Glutamatergic neuron (in vitro differentiated cells): ENCODE measurements around the gene GALNT9. TPM values are rescaled to one million over a fixed set of nuclear protein-coding genes. Genes with fewer than 3 reads are reported as not detected.

ENCODE experiments used
- DNase-seq: peaks from one replicate; pipeline ENCODE4 v3.0.0; 2022
- H3K27ac Mint-ChIP-seq: one replicate; pipeline ENCODE4 v1.8.0; 2020; ENCODE audit warnings: mild to moderate bottlenecking, mixed read lengths, inconsistent platforms; ENCODE audit not compliant: unreplicated experiment
- H3K27me3 Mint-ChIP-seq: one replicate; pipeline ENCODE4 v1.8.0; 2020; ENCODE audit warnings: mild to moderate bottlenecking, moderate library complexity, mixed read lengths, inconsistent platforms; ENCODE audit not compliant: unreplicated experiment
- H3K36me3 Mint-ChIP-seq: one replicate; pipeline ENCODE4 v1.8.0; 2020; ENCODE audit warnings: mild to moderate bottlenecking, mixed read lengths, inconsistent platforms; ENCODE audit not compliant: unreplicated experiment
- H3K4me1 Mint-ChIP-seq: one replicate; pipeline ENCODE4 v1.8.0; 2020; ENCODE audit warnings: mild to moderate bottlenecking, low read depth, mixed read lengths, inconsistent platforms; ENCODE audit not compliant: unreplicated experiment
- H3K4me3 Mint-ChIP-seq: one replicate; pipeline ENCODE4 v1.8.0; 2020; ENCODE audit warnings: mild to moderate bottlenecking, mixed read lengths, inconsistent platforms; ENCODE audit not compliant: unreplicated experiment
- H3K9me3 Mint-ChIP-seq: one replicate; pipeline ENCODE4 v1.8.0; 2020; ENCODE audit warnings: mild to moderate bottlenecking, moderate library complexity, mixed read lengths, inconsistent platforms; ENCODE audit not compliant: unreplicated experiment
- CTCF ChIP-seq: fragments of 200-600 bp; sonication (generic); IDR thresholded peaks from one replicate; pipeline ENCODE4 v1.5.0; 2021; ENCODE audit not compliant: partially characterized antibody, unreplicated experiment
- total RNA-seq: library from RNA; stranded (reverse); fragmentation: NEBNext Ultra II Directional; extraction: Animal tissue kit (Norgen Biotek cat#: 25700); gene quantifications from one replicate; pipeline ENCODE4 v1.2.1, GENCODE V29; 2021; ENCODE audit not compliant: unreplicated experiment

Gene GALNT9
- total RNA-seq, 1 donor from 2014 or later, result 13.7 TPM

- TF ChIP-seq CTCF, result no peak
- Mint-ChIP-seq H3K4me3 (no peak overlapping the region), H3K9me3 (peaks cover 3% of the 10 kb centered on the region), H3K4me1 (peaks cover 7% of the 10 kb centered on the region), H3K27me3 (peaks cover 5% of the 10 kb centered on the region), H3K27ac (no peak overlapping the region), H3K36me3 (no peaks in the 10 kb centered on the region)
- DNase-seq, result no peak
Observed at GRCh38 chr12:132174839-132175490, 154.4 kb downstream of the GALNT9 start.

GRCh38 chr12:132174015-132174838, 155.2 kb downstream of the GALNT9 start:
- DNase-seq, result peak; percentile 13
- no peaks in the 10 kb centered on the region for H3K36me3 Mint-ChIP-seq
- peaks cover 7% of the 10 kb centered on the region for H3K4me1 Mint-ChIP-seq
- no peak overlapping the region for H3K4me3 Mint-ChIP-seq
- no peak overlapping the region for H3K27ac Mint-ChIP-seq
- no peak for TF ChIP-seq CTCF
- H3K27me3 Mint-ChIP-seq, result peaks cover 5% of the 10 kb centered on the region
- H3K9me3 Mint-ChIP-seq, result peaks cover 3% of the 10 kb centered on the region

- Mint-ChIP-seq H3K27ac (no peak overlapping the region), H3K27me3 (peaks cover 4% of the 10 kb centered on the region), H3K4me3 (no peak overlapping the region), H3K4me1 (peaks cover 4% of the 10 kb centered on the region), H3K36me3 (no peaks in the 10 kb centered on the region), H3K9me3 (peaks cover 3% of the 10 kb centered on the region)
- peak; percentile 13 for DNase-seq
- no peak for TF ChIP-seq CTCF
Observed at GRCh38 chr12:132173135-132174014, 156.0 kb downstream of the GALNT9 start.

GRCh38 chr12:132172619-132173018, 156.8 kb downstream of the GALNT9 start:
- Mint-ChIP-seq H3K4me3 (no peak overlapping the region), H3K9me3 (peaks cover 3% of the 10 kb centered on the region), H3K36me3 (no peaks in the 10 kb centered on the region), H3K4me1 (peaks cover 2% of the 10 kb centered on the region), H3K27ac (no peak overlapping the region), H3K27me3 (peaks cover 2% of the 10 kb centered on the region)
- peak; percentile 12 for DNase-seq
- no peak for TF ChIP-seq CTCF
